Smooth muscle cell (in vitro differentiated cells): ENCODE data around the gene PGAM2. TPM values are rescaled to one million over a fixed set of nuclear protein-coding genes. Genes with fewer than 3 reads are reported as not detected.

Experiments used
- DNase-seq: peaks from one replicate; lab custom pipeline; 2025; ENCODE audit not compliant: unreplicated experiment; lab: John Stamatoyannopoulos, UW
- H2AFZ ChIP-seq: fragments of 200-600 bp; sonication (generic); 2 replicates; pipeline ENCODE4 v1.6.0; 2016; ENCODE audit warnings: antibody characterized with exemption, low read depth, mild to moderate bottlenecking
- H3F3A ChIP-seq: fragments of 200-600 bp; sonication (generic); 2 replicates; pipeline ENCODE4 v1.6.0; 2017; ENCODE audit warnings: antibody characterized with exemption, low read depth
- H3K27ac ChIP-seq: fragments of 200-600 bp; sonication (generic); 2 replicates; pipeline ENCODE4 v1.5.1; 2016; ENCODE audit warnings: low read depth, mild to moderate bottlenecking
- H3K27me3 ChIP-seq: fragments of 200-600 bp; sonication (generic); 2 replicates; pipeline ENCODE4 v1.6.1; 2016; ENCODE audit warnings: low read depth, mild to moderate bottlenecking
- H3K36me3 ChIP-seq: fragments of 200-600 bp; sonication (generic); 2 replicates; pipeline ENCODE4 v1.5.1; 2016; ENCODE audit warnings: low read depth
- H3K4me1 ChIP-seq: fragments of 200-600 bp; sonication (generic); 2 replicates; pipeline ENCODE4 v1.5.1; 2016; ENCODE audit warnings: low read depth
- H3K4me2 ChIP-seq: fragments of 200-600 bp; sonication (generic); 2 replicates; pipeline ENCODE4 v1.6.0; 2016; ENCODE audit warnings: mild to moderate bottlenecking
- H3K4me3 ChIP-seq: fragments of 200-600 bp; sonication (generic); 2 replicates; pipeline ENCODE4 v1.5.1; 2016; ENCODE audit warnings: mild to moderate bottlenecking
- H3K79me2 ChIP-seq: fragments of 200-600 bp; sonication (generic); 2 replicates; pipeline ENCODE4 v1.6.0; 2016; ENCODE audit warnings: low read depth, mild to moderate bottlenecking
- H3K9ac ChIP-seq: fragments of 200-600 bp; sonication (generic); 2 replicates; pipeline ENCODE4 v1.6.0; 2016; ENCODE audit warnings: low read depth
- H3K9me3 ChIP-seq: fragments of 200-600 bp; sonication (generic); replicated peaks from 2 replicates; pipeline ENCODE4 v1.5.1; 2016; ENCODE audit warnings: low read depth
- H4K20me1 ChIP-seq: fragments of 200-600 bp; sonication (generic); 2 replicates; pipeline ENCODE4 v1.6.0; 2016; ENCODE audit warnings: low read depth
- CTCF ChIP-seq: fragments of 200-600 bp; sonication (generic); IDR thresholded peaks from 2 replicates; pipeline ENCODE4 v1.5.1; 2017; ENCODE audit warnings: borderline replicate concordance, mild to moderate bottlenecking, antibody characterized with exemption; ENCODE audit not compliant: insufficient read depth, poor library complexity, severe bottlenecking
- WGBS: methylation state at CpG from one replicate; pipeline ENCODE4 v1.1.7; 2016; ENCODE audit warnings: low lambda C conversion rate; 5-methylcytosine and 5-hydroxymethylcytosine counted together
- polyA plus RNA-seq: library from polyadenylated mRNA; unstranded; fragments of >200 nt; fragmentation: Nextera tagmentation; extraction: Ambion mirVana; gene quantifications from 2 replicates; pipeline ENCODE4 v1.2.1, GENCODE V29; 2016
- total RNA-seq: library from RNA; depleted of rRNA; stranded (reverse); fragments of >200 nt; gene quantifications from 2 replicates; pipeline ENCODE4 v1.2.3, GENCODE V29; 2014

The PGAM2 gene
- total and polyA plus RNA-seq, 2 experiments from 2014 or later = not detected

- no peak for TF ChIP-seq CTCF
- H3K4me3 ChIP-seq = peak overlapping the region; percentile 84
- peak overlapping the region; percentile 32 for H3K9ac ChIP-seq
These were observed 40.5 kb upstream of the PGAM2 start for GRCh38 chr7:44105832-44106231.

GRCh38 chr7:44104860-44105771 is 39.7 kb upstream of the PGAM2 start:
- Histone ChIP-seq H3K36me3 (no peaks in the 10 kb centered on the region), H3K9me3 (no peaks in the 10 kb centered on the region), H3K27ac (peak overlapping the region; percentile 78), H3K9ac (peak overlapping the region; percentile 87), H2AFZ (peak overlapping the region; percentile 76), H3K27me3 (no peaks in the 10 kb centered on the region), H3K4me1 (no peaks in the 10 kb centered on the region), H3K79me2 (peaks cover 23% of the 10 kb centered on the region), H3K4me2 (peak overlapping the region; percentile 94), H3F3A (peaks cover 17% of the 10 kb centered on the region), H3K4me3 (peak overlapping the region; percentile 84), H4K20me1 (peaks cover 18% of the 10 kb centered on the region)
- no peak for TF ChIP-seq CTCF
- WGBS = 7% methylated on average over 20 of the region's 28 CpGs
- DNase-seq = no peak

More at GRCh38 chr7:44105832-44106231, 40.5 kb upstream of the PGAM2 start:
- DNase-seq = no peak
- Histone ChIP-seq H3K27me3 (no peaks in the 10 kb centered on the region), H3K9me3 (no peaks in the 10 kb centered on the region), H3K36me3 (no peaks in the 10 kb centered on the region), H4K20me1 (peaks cover 18% of the 10 kb centered on the region), H3K4me1 (no peaks in the 10 kb centered on the region), H2AFZ (no peak overlapping the region), H3F3A (peaks cover 17% of the 10 kb centered on the region), H3K4me2 (peak overlapping the region; percentile 94), H3K79me2 (peaks cover 23% of the 10 kb centered on the region), H3K27ac (peak overlapping the region; percentile 78)
- 100% methylated on average over 2 of the region's 2 CpGs for WGBS

- WGBS = 4% methylated on average over 34 of the region's 87 CpGs
- Histone ChIP-seq H3K9ac (peak within 1 kb of the TSS; percentile 87), H3K9me3 (no peaks in the 10 kb centered on the region), H3K36me3 (no peaks in the 10 kb centered on the region), H3K4me2 (peak within 1 kb of the TSS; percentile 94), H3F3A (peaks cover 22% of the 10 kb centered on the region), H3K4me3 (peak within 1 kb of the TSS; percentile 84), H3K79me2 (peaks cover 23% of the 10 kb centered on the region), H3K27me3 (no peaks in the 10 kb centered on the region), H3K4me1 (no peaks in the 10 kb centered on the region), H3K27ac (peak within 1 kb of the TSS; percentile 78), H4K20me1 (peaks cover 18% of the 10 kb centered on the region), H2AFZ (peak within 1 kb of the TSS; percentile 76)
- no peak for DNase-seq
- TF ChIP-seq CTCF = no peak
These were observed 38.8 kb upstream of the PGAM2 start, which contains the start of gene AEBP1 for GRCh38 chr7:44103923-44104859. TSS of gene AEBP1 (plus strand) at chr7:44104345. CDS start at chr7:44104666, 321 bp downstream.
